H1 (cell line): ENCODE results near the gene SH3GL1. TPM values are rescaled to one million over a fixed set of nuclear protein-coding genes. Genes with fewer than 3 reads are reported as not detected.

ENCODE experiments used
- CTCF ChIA-PET: fragments of 300-600 bp; sonication (Branson Sonifier 250); formaldehyde crosslinking; loops from one replicate; lab custom pipeline; 2021; ENCODE audit not compliant: partially characterized antibody; lab: Charles Lee
- POLR2A ChIA-PET: fragments of 300-600 bp; sonication (Branson Sonifier 250); formaldehyde crosslinking; loops from one replicate; lab custom pipeline; 2021; ENCODE audit warnings: inconsistent platforms; ENCODE audit not compliant: partially characterized antibody; lab: Charles Lee
- DNase-seq, 2 experiments: peaks; one replicate each; pipeline versions ENCODE4 v3.0.0 to v3.0.0-alpha.2; 2010 to 2022; ENCODE audit warnings: low spot score in 2 of 2, low read depth in 1 of 2, mixed read lengths in 1 of 2
- FAIRE-seq: peaks from 2 replicates; lab custom pipeline; 2011; peaks lifted over from hg19 to GRCh38; lab: Jason Lieb, UNC
- H2AFZ ChIP-seq: 2 replicates; pipeline ENCODE4 v1.8.1; 2012; ENCODE audit warnings: low read length, inconsistent platforms
- H2AK5ac ChIP-seq: 2 replicates; pipeline ENCODE4 v1.6.1; 2013; ENCODE audit warnings: low read depth, low read length
- H2BK120ac ChIP-seq: replicated peaks from 2 replicates; pipeline ENCODE3; 2013; ENCODE audit warnings: low read depth, low read length, inconsistent platforms
- H2BK12ac ChIP-seq: 2 replicates; pipeline ENCODE4 v1.6.1; 2013; ENCODE audit warnings: low read depth, low read length
- H2BK15ac ChIP-seq: 2 replicates; pipeline ENCODE4 v1.6.1; 2013; ENCODE audit warnings: low read length
- H2BK20ac ChIP-seq: 2 replicates; pipeline ENCODE4 v1.6.1; 2013; ENCODE audit warnings: low read length
- H2BK5ac ChIP-seq: 2 replicates; pipeline ENCODE4 v1.6.1; 2013; ENCODE audit warnings: low read depth, low read length
- H3K14ac ChIP-seq: 2 replicates; pipeline ENCODE4 v1.6.1; 2013; ENCODE audit warnings: inconsistent platforms; ENCODE audit not compliant: insufficient read length
- H3K18ac ChIP-seq: 2 replicates; pipeline ENCODE4 v1.6.1; 2013; ENCODE audit warnings: low read length; ENCODE audit errors: extremely low read depth
- H3K23ac ChIP-seq: 2 replicates; pipeline ENCODE4 v1.6.1; 2013; ENCODE audit warnings: inconsistent platforms; ENCODE audit not compliant: insufficient read length
- H3K23me2 ChIP-seq: 2 replicates; pipeline ENCODE4 v1.6.1; 2013; ENCODE audit warnings: low read depth, low read length
- H3K27ac ChIP-seq: 2 replicates; pipeline ENCODE4 v1.6.1; 2011; ENCODE audit warnings: low read depth, low read length, inconsistent platforms
- H3K27me3 ChIP-seq, 4 experiments: replicated peaks in 1 of 4; 1 replicate in 1 of 4; 2 replicates in 3 of 4; pipeline versions ENCODE4 v1.6.1 to v1.8.1; 2011 to 2013; ENCODE audit warnings: low read length in 3 of 4, mild to moderate bottlenecking in 3 of 4, inconsistent platforms in 2 of 4, mixed read lengths in 2 of 4, moderate library complexity in 1 of 4; ENCODE audit not compliant: control insufficient read depth in 3 of 4, insufficient read depth in 3 of 4; ENCODE audit errors: extremely low read depth in 1 of 4
- H3K36me3 ChIP-seq, 4 experiments: 2 replicates each; pipeline versions ENCODE4 v1.6.1 to v1.8.1; 2011 to 2013; ENCODE audit warnings: mild to moderate bottlenecking in 4 of 4, low read length in 3 of 4, moderate library complexity in 2 of 4, control low read depth in 1 of 4, inconsistent platforms in 1 of 4; ENCODE audit not compliant: insufficient read depth in 4 of 4, control insufficient read depth in 2 of 4
- H3K4ac ChIP-seq: replicated peaks from 2 replicates; pipeline ENCODE3; 2013; ENCODE audit warnings: low read length, low read depth, mixed read lengths, inconsistent platforms; ENCODE audit not compliant: insufficient read length
- H3K4me1 ChIP-seq, 4 experiments: replicated peaks in 1 of 4; 1 replicate in 1 of 4; 2 replicates in 3 of 4; pipeline versions ENCODE4 v1.6.1 to v1.8.1; 2011 to 2013; ENCODE audit warnings: low read length in 3 of 4, inconsistent platforms in 2 of 4, mixed read lengths in 1 of 4; ENCODE audit not compliant: insufficient read depth in 4 of 4, control insufficient read depth in 3 of 4
- H3K4me2 ChIP-seq, 2 experiments: 2 replicates each; pipeline versions ENCODE4 v1.6.1 to v1.8.1; 2011 to 2013; ENCODE audit warnings: low read depth in 2 of 2, low read length in 2 of 2, control low read depth in 1 of 2, inconsistent platforms in 1 of 2, mild to moderate bottlenecking in 1 of 2; ENCODE audit not compliant: insufficient read depth in 1 of 2
- H3K4me3 ChIP-seq, 4 experiments: fragments of 200-600, 300-600 bp in 1 of 4; sonication (generic), shearing (Covaris generic), sonication (Bioruptor Twin) in 1 of 4; 2 replicates each; pipeline versions ENCODE4 v1.5.1 to v1.8.1; 2011 to 2016; ENCODE audit warnings: low read length in 4 of 4, low read depth in 3 of 4, control low read depth in 2 of 4, inconsistent platforms in 2 of 4, mild to moderate bottlenecking in 2 of 4, mixed read lengths in 1 of 4, moderate library complexity in 1 of 4; ENCODE audit not compliant: insufficient read depth in 2 of 4; ENCODE audit errors: extremely low read depth in 1 of 4
- H3K56ac ChIP-seq: replicated peaks from 2 replicates; pipeline ENCODE3; 2013; ENCODE audit warnings: low read depth, mild to moderate bottlenecking, mixed read lengths, low read length, inconsistent platforms; ENCODE audit not compliant: insufficient read length
- H3K79me1 ChIP-seq: 2 replicates; pipeline ENCODE4 v1.6.1; 2013; ENCODE audit warnings: low read depth, low read length, control low read depth
- H3K79me2 ChIP-seq, 2 experiments: 2 replicates each; pipeline versions ENCODE4 v1.6.1 to v1.8.1; 2012 to 2013; ENCODE audit warnings: low read length in 2 of 2, mild to moderate bottlenecking in 2 of 2, inconsistent platforms in 1 of 2; ENCODE audit not compliant: insufficient read depth in 2 of 2, control insufficient read depth in 1 of 2
- H3K9ac ChIP-seq, 4 experiments: replicated peaks in 1 of 4; 1 replicate in 1 of 4; 2 replicates in 3 of 4; pipeline versions ENCODE4 v1.6.1 to v1.8.1; 2011 to 2013; ENCODE audit warnings: low read depth in 3 of 4, low read length in 3 of 4, control low read depth in 2 of 4, mild to moderate bottlenecking in 2 of 4, moderate library complexity in 2 of 4, inconsistent platforms in 1 of 4; ENCODE audit errors: extremely low read depth in 1 of 4
- H3K9me3 ChIP-seq, 2 experiments: 2 replicates each; pipeline versions ENCODE4 v1.6.1 to v1.8.1; 2012 to 2013; ENCODE audit warnings: mild to moderate bottlenecking in 2 of 2, moderate library complexity in 2 of 2, control low read depth in 1 of 2, inconsistent platforms in 1 of 2, low read depth in 1 of 2, low read length in 1 of 2, mixed read lengths in 1 of 2; ENCODE audit not compliant: insufficient read depth in 2 of 2
- H4K20me1 ChIP-seq, 2 experiments: replicated peaks in 1 of 2; 2 replicates each; pipeline versions ENCODE3 to v1.8.1; 2011 to 2013; ENCODE audit warnings: inconsistent platforms in 2 of 2, low read length in 2 of 2, mild to moderate bottlenecking in 1 of 2; ENCODE audit not compliant: insufficient read depth in 2 of 2, control insufficient read depth in 1 of 2
- H4K5ac ChIP-seq: 2 replicates; pipeline ENCODE4 v1.6.1; 2013; ENCODE audit warnings: low read length, low read depth, mixed read lengths, inconsistent platforms; ENCODE audit not compliant: insufficient read length
- H4K8ac ChIP-seq: 2 replicates; pipeline ENCODE4 v1.8.0; 2013; ENCODE audit warnings: mild to moderate bottlenecking, moderate library complexity, low read length, inconsistent platforms; ENCODE audit not compliant: insufficient read depth; ENCODE audit errors: extremely low read depth
- H4K91ac ChIP-seq: replicated peaks from 2 replicates; pipeline ENCODE3; 2013; ENCODE audit warnings: low read length, mixed read lengths, inconsistent platforms; ENCODE audit not compliant: insufficient read length
- KDM4A ChIP-seq: IDR thresholded peaks from one replicate; pipeline ENCODE4 v1.7.1; 2012; ENCODE audit warnings: low read depth, mild to moderate bottlenecking, moderate library complexity, low read length, inconsistent platforms; ENCODE audit not compliant: severe bottlenecking
- POLR2A ChIP-seq, 2 experiments: IDR thresholded peaks; 1 replicate in 1 of 2; 2 replicates in 1 of 2; pipeline ENCODE4 v1.6.1; 2011; ENCODE audit warnings: low read depth in 2 of 2, low read length in 2 of 2, mild to moderate bottlenecking in 2 of 2; ENCODE audit errors: control extremely low read depth in 1 of 2
- SIX5 ChIP-seq: IDR thresholded peaks from 2 replicates; pipeline ENCODE4 v1.6.1; 2011; ENCODE audit warnings: mild to moderate bottlenecking, low read depth, low read length
- WGBS, 2 experiments: shearing (Covaris generic) in 1 of 2; methylation state at CpG; one replicate each; pipeline versions ENCODE4 v1.1.6 to v1.1.7; 2013 to 2015; ENCODE audit warnings: low lambda C conversion rate in 2 of 2, mixed read lengths in 2 of 2, inconsistent platforms in 1 of 2, low coverage in 1 of 2, missing lambda C conversion rate in 1 of 2; ENCODE audit not compliant: insufficient replicate concordance in 2 of 2, insufficient coverage in 1 of 2, insufficient read length in 1 of 2; ENCODE audit errors: extremely low coverage in 1 of 2, missing lambda C conversion rate in 1 of 2; 5-methylcytosine and 5-hydroxymethylcytosine counted together
- polyA plus RNA-seq, 7 experiments: library from polyadenylated mRNA; depleted of rRNA in 3 of 7; stranded (reverse) in 5 of 7; unstranded in 2 of 7; fragments of >200 nt in 5 of 7; fragments of 200-250 nt in 2 of 7; gene quantifications; 1 replicate in 5 of 7; 2 replicates in 1 of 7; 4 replicates in 1 of 7; pipeline versions ENCODE4 v1.2.1 to v1.2.3, GENCODE V29; 2011 to 2013; ENCODE audit warnings: missing spikeins in 2 of 7, mixed read lengths in 2 of 7
- total RNA-seq: library from RNA; stranded (reverse); fragmentation: NEBNext Ultra II Directional; extraction: Animal tissue kit (Norgen Biotek cat#: 25700); gene quantifications from 2 replicates; pipeline ENCODE4 v1.2.1, GENCODE V29; 2021
- TF ChIP-seq, protein P1 (sequence below): IDR thresholded peaks from 2 replicates; pipeline ENCODE4 v1.6.1; 2012; ENCODE audit warnings: inconsistent platforms

Gene SH3GL1
- total and polyA plus RNA-seq, 2 of the 8 experiments (the other 6 are each of a cell fraction or from before 2014, with no cell fraction given), result 81.5 to 102 TPM

DNA sequence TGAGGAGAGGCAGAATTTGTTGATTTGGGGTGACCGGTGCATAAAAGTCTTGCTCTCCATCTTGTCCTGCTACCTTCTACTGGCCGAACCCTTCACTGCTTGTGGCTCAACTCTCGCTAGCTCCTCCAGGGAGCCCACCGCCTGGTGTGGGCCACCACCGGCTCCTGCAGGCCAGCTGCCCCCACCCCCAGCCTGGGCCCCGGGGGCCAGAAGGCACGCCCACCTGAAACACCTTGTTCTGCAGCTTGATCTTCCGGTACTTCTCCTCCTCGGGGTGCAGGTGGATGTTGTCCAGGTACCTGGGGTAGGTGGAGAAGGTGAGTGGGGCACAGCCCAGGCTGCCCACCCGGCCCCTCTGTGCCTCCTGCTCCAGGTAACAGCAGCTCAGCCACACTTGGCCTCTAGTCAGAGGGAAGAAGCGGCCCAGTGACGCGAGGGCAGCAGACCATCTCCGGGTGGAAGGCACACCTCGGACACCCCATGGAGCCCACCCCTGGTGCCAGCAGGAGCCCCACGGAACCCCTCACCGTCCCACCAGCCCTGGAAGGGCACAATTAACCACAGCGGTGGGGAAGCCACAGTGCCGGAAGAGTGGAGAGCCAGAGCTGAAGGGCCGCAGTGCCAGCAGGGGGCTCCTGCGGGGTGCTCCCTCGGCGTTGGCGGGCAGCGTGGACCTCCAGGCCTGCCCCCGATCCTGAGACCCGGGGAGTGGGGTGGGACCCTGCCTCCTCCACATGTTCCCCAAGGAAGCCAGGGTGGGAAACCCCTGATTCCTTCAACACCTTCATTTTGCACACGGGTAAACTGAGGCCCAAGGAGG is 47.2 kb upstream of the SH3GL1 start:
- Histone ChIP-seq H3K4me1 (peaks cover 0 to 2% (median 0%) of the 10 kb centered on the region in 4 experiments; a peak in 3 of 7 replicates), H2BK12ac (no peak overlapping the region), H3K23ac (no peak overlapping the region), H3K9me3 (no peaks in the 10 kb centered on the region), H4K5ac (no peak overlapping the region), H3K79me2 (no peaks in the 10 kb centered on the region), H3K9ac (no peak overlapping the region), H3K18ac (no peak overlapping the region), H3K4me2 (no peak overlapping the region)
- CTCF ChIA-PET, result interaction anchor here (0.7 to 6.9 kb wide), 4 partner anchors 19 to 186 kb away, joined by 3 to 34 read pairs (median 4); no protein-coding TSS in a partner anchor
- whole genome bisulfite sequencing, 2 experiments, result 91% methylated on average over 24 of the region's 28 CpGs; no CpG with 5 or more reads in 1 of the 2 experiments
- TF ChIP-seq KDM4A (no peak), POLR2A (IDR thresholded peaks at IDR 0.05; ENCODE audit: control extremely low read depth in 1 of 2, low read depth in 2 of 2, low read length in 2 of 2) (0 out of 3 replicates have a peak, but pooled peaks of 1 of the 2 experiments have one; percentile 6), SIX5 (no peak)
- TF ChIP-seq, protein P1, sequence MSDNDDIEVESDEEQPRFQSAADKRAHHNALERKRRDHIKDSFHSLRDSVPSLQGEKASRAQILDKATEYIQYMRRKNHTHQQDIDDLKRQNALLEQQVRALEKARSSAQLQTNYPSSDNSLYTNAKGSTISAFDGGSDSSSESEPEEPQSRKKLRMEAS, result no peak
- TF ChIP-seq, all 59 proteins: peak for 1
- Histone ChIP-seq H2BK20ac (no peak overlapping the region), H3K79me1 (no peaks in the 10 kb centered on the region; the same call in 1 of the 2 replicates), H2BK120ac (no peak overlapping the region), H2AK5ac (no peak overlapping the region), H3K23me2 (no peaks in the 10 kb centered on the region), H2AFZ (no peak overlapping the region), H4K20me1 (peaks cover 8 to 26% of the 10 kb centered on the region in 2 experiments), H4K8ac (no peak overlapping the region), H4K91ac (no peak overlapping the region), H2BK15ac (no peak overlapping the region), H3K4me3 (no peak overlapping the region), H3K27ac (no peak overlapping the region), H3K36me3 (peaks cover 11 to 29% (median 21%) of the 10 kb centered on the region in 4 experiments; a peak in 7 of 8 replicates), H3K27me3 (no peaks in the 10 kb centered on the region), H3K14ac (no peak overlapping the region), H3K4ac (no peak overlapping the region), H2BK5ac (no peak overlapping the region), H3K56ac (no peak overlapping the region)
- POLR2A ChIA-PET, result interaction anchor here (0.6 to 58.1 kb wide), 9 partner anchors 10 to 144 kb away, joined by 3 to 1590 read pairs (median 3); partner anchors contain the start of genes CHAF1A, FSD1, SH3GL1 and UBXN6
- DNase-seq, result no peak
- FAIRE-seq, result no peak
